A549 (cell line): ENCODE data around the gene MAD1L1.

ENCODE experiments used
- CEBPB ChIP-seq, 2 experiments: fragments of >200 bp in 1 of 2; sonication (Bioruptor Twin) in 1 of 2; formaldehyde crosslinking in 1 of 2; IDR thresholded peaks; 2 replicates each; pipeline ENCODE4 v1.6.1; 2012 to 2016
- EP300 ChIP-seq, 2 experiments: fragments of >200 bp; sonication (Bioruptor Twin); formaldehyde crosslinking; IDR thresholded peaks; 2 replicates in 1 of 2; 3 replicates in 1 of 2; pipeline ENCODE4 v1.6.1; 2016 to 2017
- POLR2A ChIP-seq: IDR thresholded peaks from 2 replicates; pipeline ENCODE4 v1.6.1; 2012; ENCODE audit warnings: mild to moderate bottlenecking, low read length
- TF ChIP-seq, protein P1 (sequence below): fragments of >200 bp; sonication (Bioruptor Twin); formaldehyde crosslinking; IDR thresholded peaks from 3 replicates; pipeline ENCODE4 v1.5.1; 2016

GRCh38 chr7:2040893-2041270, 191.9 kb downstream of the MAD1L1 start:
- TF ChIP-seq, protein P1, sequence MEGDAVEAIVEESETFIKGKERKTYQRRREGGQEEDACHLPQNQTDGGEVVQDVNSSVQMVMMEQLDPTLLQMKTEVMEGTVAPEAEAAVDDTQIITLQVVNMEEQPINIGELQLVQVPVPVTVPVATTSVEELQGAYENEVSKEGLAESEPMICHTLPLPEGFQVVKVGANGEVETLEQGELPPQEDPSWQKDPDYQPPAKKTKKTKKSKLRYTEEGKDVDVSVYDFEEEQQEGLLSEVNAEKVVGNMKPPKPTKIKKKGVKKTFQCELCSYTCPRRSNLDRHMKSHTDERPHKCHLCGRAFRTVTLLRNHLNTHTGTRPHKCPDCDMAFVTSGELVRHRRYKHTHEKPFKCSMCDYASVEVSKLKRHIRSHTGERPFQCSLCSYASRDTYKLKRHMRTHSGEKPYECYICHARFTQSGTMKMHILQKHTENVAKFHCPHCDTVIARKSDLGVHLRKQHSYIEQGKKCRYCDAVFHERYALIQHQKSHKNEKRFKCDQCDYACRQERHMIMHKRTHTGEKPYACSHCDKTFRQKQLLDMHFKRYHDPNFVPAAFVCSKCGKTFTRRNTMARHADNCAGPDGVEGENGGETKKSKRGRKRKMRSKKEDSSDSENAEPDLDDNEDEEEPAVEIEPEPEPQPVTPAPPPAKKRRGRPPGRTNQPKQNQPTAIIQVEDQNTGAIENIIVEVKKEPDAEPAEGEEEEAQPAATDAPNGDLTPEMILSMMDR, result no peak
- no peak for TF ChIP-seq POLR2A
- no peak for TF ChIP-seq CEBPB (IDR thresholded peaks at IDR 0.05)
- TF ChIP-seq EP300 (IDR thresholded peaks at IDR 0.05), result no peak
